GM19193 (cell line): ENCODE data around the gene RNPEPL1.

Experiments used
- POLR2A ChIP-seq: IDR thresholded peaks from 4 replicates; pipeline ENCODE4 v1.6.1; 2011; ENCODE audit not compliant: insufficient read depth, insufficient read length; ENCODE audit errors: extremely low read depth

Gene RNPEPL1

GRCh38 chr2:240528406-240529040 lies 39.8 kb upstream of the RNPEPL1 start:
- TF ChIP-seq POLR2A: no peak

DNA sequence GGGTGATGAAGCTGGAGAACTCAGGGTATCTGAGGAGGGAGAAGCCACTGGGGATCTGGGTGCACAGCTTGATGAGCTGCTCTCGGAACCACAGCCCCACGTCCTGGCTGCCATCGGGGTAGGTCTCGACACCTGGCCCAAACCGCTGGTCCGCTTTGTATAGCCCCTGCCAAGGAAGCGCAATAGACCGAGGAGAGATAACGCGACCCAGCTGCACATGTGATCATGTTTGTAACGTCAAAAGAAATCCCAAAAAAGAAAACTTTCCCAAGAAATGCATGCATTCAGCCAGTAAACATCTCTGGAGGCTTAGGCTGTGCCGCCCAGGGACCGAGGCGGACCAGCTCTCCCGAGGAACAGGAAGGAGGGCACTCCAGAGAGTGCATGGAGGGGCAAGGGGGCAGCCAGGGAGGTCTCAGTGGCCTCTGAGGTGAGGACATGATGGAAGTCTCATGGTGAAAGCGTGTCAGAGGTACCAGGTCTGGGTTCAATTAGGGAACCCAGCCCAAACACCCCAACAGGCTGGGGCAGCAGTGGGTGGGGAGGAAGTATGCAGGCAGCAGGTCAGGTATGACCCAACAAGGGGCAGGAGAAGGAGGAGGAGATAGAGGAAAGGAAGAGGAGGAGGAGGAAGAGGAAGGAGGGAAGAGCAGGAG lies 38.8 kb upstream of the RNPEPL1 start:
- no peak for TF ChIP-seq POLR2A

DNA sequence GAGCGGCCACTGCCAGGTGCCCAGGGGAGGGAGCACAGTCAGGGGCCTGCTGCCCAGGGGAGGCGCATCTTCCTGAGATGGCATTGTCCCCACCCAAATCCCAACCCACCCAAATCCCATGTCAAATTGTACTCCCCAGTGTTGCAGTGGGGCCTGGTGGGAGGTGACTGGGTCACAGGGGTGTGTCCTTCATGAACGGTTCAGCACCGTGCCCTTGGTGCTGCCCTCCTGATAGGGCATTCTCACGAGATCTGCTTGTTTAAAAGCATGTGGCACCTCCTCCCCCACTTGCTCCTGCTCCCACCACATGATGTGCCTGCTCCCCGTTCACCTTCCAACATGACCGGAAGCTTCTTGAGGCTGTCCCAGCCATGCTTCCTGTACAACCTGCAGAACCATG lies 38.1 kb upstream of the RNPEPL1 start:
- TF ChIP-seq POLR2A: no peak

DNA sequence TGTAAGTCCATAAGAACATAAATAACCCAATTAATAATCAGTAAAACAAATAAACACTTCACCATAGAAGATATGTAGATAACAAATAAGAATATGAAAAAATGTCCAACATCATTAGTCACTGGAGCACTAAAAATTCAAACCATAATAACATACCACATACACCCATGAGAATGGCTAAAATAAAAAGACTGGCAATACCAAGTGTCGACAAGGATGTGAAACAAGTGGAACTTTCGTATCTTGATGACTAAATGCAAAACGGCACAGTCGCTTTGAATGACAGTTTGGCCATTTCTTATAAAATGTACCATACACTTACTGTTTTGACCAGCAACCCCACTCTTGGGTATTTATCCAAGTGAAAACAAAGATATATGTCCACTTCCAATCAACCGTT lies 37.2 kb upstream of the RNPEPL1 start:
- no peak for TF ChIP-seq POLR2A

DNA sequence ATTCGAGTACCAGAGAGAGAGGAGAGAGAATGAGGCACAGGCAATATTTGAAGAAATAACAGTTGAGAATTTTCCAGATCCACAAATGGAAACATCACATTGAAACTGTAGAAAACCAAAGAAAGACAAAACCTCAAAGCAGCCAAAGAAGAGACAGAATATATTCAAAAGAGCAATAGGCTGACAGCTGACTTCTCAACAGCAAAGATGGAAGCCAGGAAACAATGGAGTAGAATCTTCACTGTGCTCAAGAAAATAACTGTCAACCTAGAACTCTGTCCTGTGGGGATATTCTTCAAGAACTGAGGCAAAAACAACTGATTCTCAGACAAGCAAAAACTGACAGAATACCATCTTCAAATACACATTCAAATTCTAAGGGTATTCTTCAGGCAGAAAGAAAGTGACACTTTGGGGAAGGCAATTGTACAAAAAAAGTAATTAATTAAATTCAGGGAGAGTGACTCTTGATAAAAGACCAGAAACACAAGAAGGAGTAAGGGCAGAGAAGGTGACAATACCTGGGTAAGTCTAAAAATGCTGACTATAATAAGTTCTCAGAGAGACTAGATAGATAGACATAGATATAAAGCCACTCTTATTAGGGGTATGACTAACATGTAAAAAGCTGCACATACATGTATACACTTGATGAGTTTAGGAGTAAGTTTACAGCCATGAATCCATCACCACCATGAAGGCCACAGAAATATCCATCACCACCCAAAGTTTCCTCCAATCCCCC lies 36.1 kb upstream of the RNPEPL1 start:
- TF ChIP-seq POLR2A: no peak

- no peak for TF ChIP-seq POLR2A
These were observed 30.1 kb upstream of the RNPEPL1 start for GRCh38 chr2:240538031-240538780.

DNA sequence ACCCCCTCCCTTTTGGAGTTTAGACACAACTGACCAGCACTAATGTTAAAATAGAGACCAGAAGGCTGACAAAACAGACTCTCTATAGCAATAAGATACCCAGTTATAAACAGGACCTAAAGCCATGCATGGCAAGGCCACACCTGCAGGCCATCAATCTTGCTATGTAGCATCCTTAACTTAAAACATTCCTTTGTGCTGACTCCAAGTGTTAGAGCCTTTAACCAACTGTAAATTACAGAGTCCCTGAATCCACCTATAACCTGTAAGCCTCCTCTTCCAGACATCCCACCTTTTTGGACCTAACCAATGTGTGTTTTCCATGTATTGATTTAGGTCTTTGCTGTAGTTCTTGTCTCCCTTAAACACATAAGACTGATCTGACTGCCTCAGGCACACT lies 28.4 kb upstream of the RNPEPL1 start:
- no peak for TF ChIP-seq POLR2A

DNA sequence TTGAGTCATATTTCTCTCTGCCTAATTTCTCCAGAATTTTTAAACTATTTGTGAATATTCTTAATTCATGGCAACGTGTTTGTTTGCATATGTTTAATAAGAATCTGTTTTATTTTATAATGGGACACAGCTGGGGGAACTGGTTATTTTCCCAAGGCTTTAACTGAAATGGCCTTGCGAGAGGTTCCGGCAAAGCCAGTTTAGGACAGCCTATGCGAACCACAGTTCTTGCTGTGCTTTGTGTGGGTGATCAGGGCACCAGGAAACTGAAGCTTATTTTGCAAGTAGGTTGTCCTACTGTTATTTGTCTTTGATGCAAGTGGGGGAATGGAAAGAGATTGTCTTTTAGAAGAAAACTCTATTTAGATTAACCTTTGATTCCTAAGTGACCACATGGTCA lies 17.0 kb upstream of the RNPEPL1 start:
- TF ChIP-seq POLR2A: no peak

GRCh38 chr2:240551811-240552210 lies 16.5 kb upstream of the RNPEPL1 start:
- no peak for TF ChIP-seq POLR2A

DNA sequence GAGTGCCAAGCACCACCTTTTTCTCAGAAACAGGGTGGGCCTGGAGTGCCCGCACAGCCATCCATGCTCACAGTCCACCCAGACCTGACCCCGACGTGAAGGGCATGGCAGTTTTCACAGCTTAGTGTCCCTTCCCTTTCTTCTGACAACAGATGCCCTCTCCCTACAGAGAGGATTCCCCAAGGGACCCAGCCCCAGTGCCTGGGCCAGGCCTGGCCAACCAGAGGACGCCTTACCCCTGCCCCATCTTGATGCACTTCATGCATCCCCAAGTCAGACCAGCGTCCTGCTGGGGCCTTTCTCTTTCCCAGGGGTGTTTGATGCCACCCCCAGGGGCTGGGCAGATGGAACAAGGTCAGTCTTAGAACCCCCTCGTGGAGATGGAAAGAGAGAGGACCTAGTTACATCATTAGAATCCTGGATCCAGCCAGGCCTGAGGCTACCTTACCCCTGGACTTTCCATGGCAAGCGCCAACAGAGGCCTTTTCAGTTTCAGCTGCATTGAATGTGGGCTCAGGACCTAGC lies 14.3 kb upstream of the RNPEPL1 start:
- no peak for TF ChIP-seq POLR2A

DNA sequence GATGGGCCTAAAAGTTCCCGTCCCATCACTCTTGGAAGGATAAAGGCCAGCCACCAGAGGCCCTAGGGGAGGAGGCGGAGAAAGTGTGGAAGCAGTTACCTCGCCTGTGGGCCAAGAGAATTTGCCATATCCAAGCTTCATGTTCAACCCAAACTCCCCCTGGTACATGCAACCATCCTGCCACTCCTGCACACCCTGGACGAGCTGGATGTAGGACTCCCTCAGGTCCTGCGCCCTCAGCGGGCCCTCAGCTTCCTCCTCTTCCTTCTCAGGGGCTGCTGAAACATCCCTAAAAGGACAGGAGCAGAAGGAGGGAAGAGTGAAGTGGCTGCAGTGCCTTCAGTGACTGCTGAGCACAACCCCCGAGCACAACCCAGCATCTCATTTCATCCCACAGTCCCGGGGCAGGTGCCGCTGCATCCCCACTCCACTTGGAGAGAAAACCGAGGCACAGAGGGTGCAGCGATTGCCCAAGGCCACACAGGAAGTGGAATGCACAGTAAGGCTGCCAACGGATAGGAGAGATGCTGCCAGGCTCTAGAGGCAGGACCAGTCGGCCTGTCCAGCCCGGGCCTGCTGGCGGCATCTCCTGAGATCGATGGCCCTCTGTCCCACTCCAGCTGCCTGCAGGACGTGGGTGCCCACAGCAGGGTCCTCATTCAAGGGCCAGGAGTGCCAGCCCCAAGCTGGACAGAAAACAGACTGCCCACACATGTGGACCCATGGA lies 13.4 kb upstream of the RNPEPL1 start:
- TF ChIP-seq POLR2A: no peak

- TF ChIP-seq POLR2A: no peak
These were observed 12.6 kb upstream of the RNPEPL1 start for GRCh38 chr2:240555541-240556250.

DNA sequence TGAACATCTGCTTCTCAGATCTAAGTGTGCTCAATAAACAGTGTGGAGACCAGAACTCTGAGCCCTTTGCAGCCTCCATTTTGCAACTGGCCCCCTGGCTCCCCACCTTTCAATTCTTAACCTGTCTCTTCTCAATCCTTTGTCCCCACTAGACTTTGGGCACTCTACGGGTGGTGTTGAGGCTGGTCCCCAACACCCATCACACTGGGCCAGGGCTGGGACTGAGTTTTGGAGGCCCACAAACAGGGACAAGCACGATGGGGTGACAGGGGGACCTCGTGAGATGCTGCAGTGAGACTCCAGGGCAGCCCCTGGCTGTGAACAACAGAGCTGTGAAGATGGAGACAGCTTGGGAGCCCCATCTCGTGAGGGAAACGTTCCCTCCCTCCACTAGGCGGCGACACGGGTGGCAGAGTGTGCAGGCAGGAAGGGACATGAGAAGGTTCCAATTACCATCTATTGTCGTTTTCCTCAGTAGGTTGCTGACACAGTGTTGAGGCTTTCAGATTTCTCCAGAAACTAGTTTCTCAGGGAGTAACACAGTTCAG lies 11.7 kb upstream of the RNPEPL1 start:
- TF ChIP-seq POLR2A: no peak

DNA sequence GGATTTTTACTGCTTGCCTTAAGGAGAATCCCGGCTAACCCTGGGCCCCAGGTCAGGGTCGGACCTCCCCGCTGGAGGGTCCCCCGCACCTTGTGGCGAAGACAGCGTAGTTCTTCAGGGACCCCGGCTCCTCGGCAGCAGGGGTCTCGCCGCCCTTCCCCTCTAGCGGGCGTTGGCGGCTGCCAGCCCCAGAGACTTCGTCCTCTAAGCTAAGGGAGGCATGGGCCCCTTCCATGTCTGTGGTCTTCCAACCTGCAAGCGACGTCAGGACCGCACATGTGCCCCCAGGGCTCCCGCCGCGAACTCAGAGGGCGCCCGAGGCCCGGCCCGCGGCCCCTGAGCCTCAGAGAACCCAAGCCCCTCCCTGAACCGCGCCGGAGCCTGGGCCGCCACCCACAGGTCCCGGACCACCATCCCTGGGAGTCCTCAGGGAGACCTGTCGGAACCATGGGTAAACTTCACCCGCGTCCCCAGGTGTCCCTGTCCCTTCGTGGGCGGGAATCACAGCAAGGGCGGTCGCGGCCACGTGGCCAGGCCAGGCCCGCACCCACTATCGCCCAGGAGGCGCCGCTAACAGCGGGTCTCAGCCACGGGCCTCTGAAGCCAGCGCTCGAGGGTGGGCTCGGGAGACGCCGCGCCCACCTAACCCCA lies 11.1 kb upstream of the RNPEPL1 start:
- no peak for TF ChIP-seq POLR2A

DNA sequence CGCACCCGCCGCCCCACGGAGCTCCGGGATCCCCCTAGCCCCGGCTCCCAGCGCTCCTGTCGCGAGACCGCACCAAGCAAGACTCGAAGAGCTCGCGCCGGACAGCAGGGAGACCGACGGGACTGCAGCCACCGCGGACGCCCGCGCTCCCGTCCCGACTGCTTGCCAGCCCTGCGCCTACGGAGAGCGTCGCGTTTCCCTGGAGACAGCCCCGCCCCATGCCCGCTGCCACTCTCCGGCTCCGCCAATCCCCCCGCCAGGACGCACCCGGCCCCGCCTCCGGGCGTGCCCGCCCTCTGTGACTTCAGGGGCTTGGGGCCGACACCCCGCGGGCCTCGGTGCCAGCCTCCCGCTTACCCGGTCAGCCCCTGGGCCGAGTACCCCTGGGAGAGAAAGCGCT lies 10.5 kb upstream of the RNPEPL1 start, which contains the start of gene ANKMY1:
Gene ANKMY1 (minus strand): TSS at position 181 of the 400 bp plus-strand sequence. CDS start 653 bp downstream, outside the sequence.
- no peak for TF ChIP-seq POLR2A
